Tibial nerve (tissue), 4 donors: ENCODE measurements around the gene GABPB2. TPM values are rescaled to one million over a fixed set of nuclear protein-coding genes. Genes with fewer than 3 reads are reported as not detected.

ENCODE experiments used
- DNase-seq, 2 donors: peaks; one replicate each; pipeline ENCODE4 v3.0.0-alpha.2; 2019; ENCODE audit warnings: low spot score in 2 of 2
- H3K27ac ChIP-seq, 4 donors: fragments of 200-600 bp; sonication (generic) in 3 of 4; one replicate each; pipeline ENCODE4 v1.5.1; 2017 to 2019; ENCODE audit warnings: mild to moderate bottlenecking in 1 of 4
- H3K27me3 ChIP-seq, 2 donors: fragments of 200-600 bp; sonication (generic) in 1 of 2; one replicate each; pipeline versions ENCODE4 v1.5.1 to v1.6.0; 2017 to 2019
- H3K36me3 ChIP-seq, 3 donors: fragments of 200-600 bp; sonication (generic); one replicate each; pipeline ENCODE4 v1.5.1; 2018 to 2019
- H3K4me1 ChIP-seq, 4 donors: fragments of 200-600 bp; sonication (generic) in 3 of 4; one replicate each; pipeline ENCODE4 v1.5.1; 2017 to 2019
- H3K4me3 ChIP-seq, 4 donors: fragments of 200-600 bp; sonication (generic) in 3 of 4; one replicate each; pipeline ENCODE4 v1.5.1; 2017 to 2019; ENCODE audit warnings: mild to moderate bottlenecking in 1 of 4, moderate library complexity in 1 of 4
- H3K9me3 ChIP-seq, 4 donors: fragments of 200-600 bp; sonication (generic) in 3 of 4; one replicate each; pipeline ENCODE4 v1.5.1; 2017 to 2019
- EP300 ChIP-seq, 2 donors: sonication (generic); formaldehyde crosslinking; IDR thresholded peaks; one replicate each; pipeline ENCODE4 v1.6.1; 2017; ENCODE audit warnings: antibody characterized with exemption in 2 of 2, mild to moderate bottlenecking in 1 of 2
- POLR2A ChIP-seq, 2 donors: fragments of 450-650 bp; IDR thresholded peaks; one replicate each; pipeline ENCODE4 v1.6.1; 2017; ENCODE audit warnings: antibody characterized with exemption in 2 of 2, mild to moderate bottlenecking in 2 of 2, moderate library complexity in 2 of 2
- WGBS, 2 donors: methylation state at CpG; one replicate each; pipeline ENCODE4 v1.1.5; 2018; 5-methylcytosine and 5-hydroxymethylcytosine counted together
- total RNA-seq, 4 donors: library from RNA; depleted of rRNA; stranded (reverse); fragments of >200 nt; gene quantifications; one replicate each; pipeline ENCODE4 v1.1.0, GENCODE V29; 2016
- TF ChIP-seq, protein P1 (sequence below), 5 experiments: fragments of 200-600 bp in 3 of 5; fragments of 450-650 bp in 2 of 5; sonication (generic) in 3 of 5; IDR thresholded peaks; one replicate each; pipeline ENCODE4 v1.5.1; 2016 to 2019; ENCODE audit warnings: antibody characterized with exemption in 5 of 5, mild to moderate bottlenecking in 3 of 5, moderate library complexity in 2 of 5

GABPB2 gene
- total RNA-seq, 4 donors from 2014 or later = 17.4 to 43.1 (median 22.3) TPM

- Histone ChIP-seq H3K27ac (peak overlapping the region; percentile 86 to 99 (median 92)), H3K36me3 (peaks cover 0 to 17% (median 0%) of the 10 kb centered on the region in 3 donors), H3K27me3 (no peaks in the 10 kb centered on the region), H3K4me1 (peaks cover 0 to 28% (median 11%) of the 10 kb centered on the region in 4 donors), H3K4me3 (peak overlapping the region; percentile 69 to 91 (median 90)), H3K9me3 (no peaks in the 10 kb centered on the region)
- peak; percentile 48 to 64 for DNase-seq
- 0% methylated on average over 21 to 38 of the region's 48 CpGs for WGBS, 2 donors
- TF ChIP-seq POLR2A (IDR thresholded peaks at IDR 0.05) (no peak), EP300 (IDR thresholded peaks at IDR 0.05) (peak in 1 of 2 donors; percentile 62)
- TF ChIP-seq, protein P1, sequence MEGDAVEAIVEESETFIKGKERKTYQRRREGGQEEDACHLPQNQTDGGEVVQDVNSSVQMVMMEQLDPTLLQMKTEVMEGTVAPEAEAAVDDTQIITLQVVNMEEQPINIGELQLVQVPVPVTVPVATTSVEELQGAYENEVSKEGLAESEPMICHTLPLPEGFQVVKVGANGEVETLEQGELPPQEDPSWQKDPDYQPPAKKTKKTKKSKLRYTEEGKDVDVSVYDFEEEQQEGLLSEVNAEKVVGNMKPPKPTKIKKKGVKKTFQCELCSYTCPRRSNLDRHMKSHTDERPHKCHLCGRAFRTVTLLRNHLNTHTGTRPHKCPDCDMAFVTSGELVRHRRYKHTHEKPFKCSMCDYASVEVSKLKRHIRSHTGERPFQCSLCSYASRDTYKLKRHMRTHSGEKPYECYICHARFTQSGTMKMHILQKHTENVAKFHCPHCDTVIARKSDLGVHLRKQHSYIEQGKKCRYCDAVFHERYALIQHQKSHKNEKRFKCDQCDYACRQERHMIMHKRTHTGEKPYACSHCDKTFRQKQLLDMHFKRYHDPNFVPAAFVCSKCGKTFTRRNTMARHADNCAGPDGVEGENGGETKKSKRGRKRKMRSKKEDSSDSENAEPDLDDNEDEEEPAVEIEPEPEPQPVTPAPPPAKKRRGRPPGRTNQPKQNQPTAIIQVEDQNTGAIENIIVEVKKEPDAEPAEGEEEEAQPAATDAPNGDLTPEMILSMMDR (IDR thresholded peaks at IDR 0.05) = peak in 2 of 5 experiments; percentile 52 to 71
Observed at GRCh38 chr1:151047925-151048644, 22.5 kb upstream of the GABPB2 start.

- no peaks in the 10 kb centered on the region for H3K9me3 ChIP-seq
- H3K4me1 ChIP-seq = peaks cover 0 to 28% (median 11%) of the 10 kb centered on the region in 4 donors
- H3K27me3 ChIP-seq = no peaks in the 10 kb centered on the region
- no peak for DNase-seq
- H3K27ac ChIP-seq = peak overlapping the region; percentile 86 to 99 (median 92)
- 3 to 28% methylated on average over 3 of the region's 3 CpGs for WGBS, 2 donors
- TF ChIP-seq EP300 (IDR thresholded peaks at IDR 0.05) (peak in 1 of 2 donors; percentile 7), POLR2A (IDR thresholded peaks at IDR 0.05) (no peak)
- TF ChIP-seq, protein P1 (IDR thresholded peaks at IDR 0.05) = peak; percentile 4 to 69 (median 29)
- H3K4me3 ChIP-seq = peak overlapping the region; percentile 69 to 91 (median 90)
- peaks cover 0 to 23% (median 4%) of the 10 kb centered on the region in 3 donors for H3K36me3 ChIP-seq
Observed at GRCh38 chr1:151048645-151049032, 21.9 kb upstream of the GABPB2 start.

GRCh38 chr1:151049458-151049857, 21.1 kb upstream of the GABPB2 start:
- peaks cover 0 to 31% (median 12%) of the 10 kb centered on the region in 3 donors for H3K36me3 ChIP-seq
- no peaks in the 10 kb centered on the region for H3K27me3 ChIP-seq
- 76 to 81% methylated on average over 5 of the region's 5 CpGs for WGBS, 2 donors
- DNase-seq = no peak
- H3K4me1 ChIP-seq = peaks cover 0 to 28% (median 11%) of the 10 kb centered on the region in 4 donors
- no peak overlapping the region for H3K4me3 ChIP-seq
- H3K27ac ChIP-seq = peak overlapping the region in 2 of 4 donors; percentile 15 to 92
- TF ChIP-seq, protein P1 (IDR thresholded peaks at IDR 0.05) = no peak
- peak in 1 of 2 donors; percentile 5 for TF ChIP-seq EP300 (IDR thresholded peaks at IDR 0.05)
- no peaks in the 10 kb centered on the region for H3K9me3 ChIP-seq

DNA sequence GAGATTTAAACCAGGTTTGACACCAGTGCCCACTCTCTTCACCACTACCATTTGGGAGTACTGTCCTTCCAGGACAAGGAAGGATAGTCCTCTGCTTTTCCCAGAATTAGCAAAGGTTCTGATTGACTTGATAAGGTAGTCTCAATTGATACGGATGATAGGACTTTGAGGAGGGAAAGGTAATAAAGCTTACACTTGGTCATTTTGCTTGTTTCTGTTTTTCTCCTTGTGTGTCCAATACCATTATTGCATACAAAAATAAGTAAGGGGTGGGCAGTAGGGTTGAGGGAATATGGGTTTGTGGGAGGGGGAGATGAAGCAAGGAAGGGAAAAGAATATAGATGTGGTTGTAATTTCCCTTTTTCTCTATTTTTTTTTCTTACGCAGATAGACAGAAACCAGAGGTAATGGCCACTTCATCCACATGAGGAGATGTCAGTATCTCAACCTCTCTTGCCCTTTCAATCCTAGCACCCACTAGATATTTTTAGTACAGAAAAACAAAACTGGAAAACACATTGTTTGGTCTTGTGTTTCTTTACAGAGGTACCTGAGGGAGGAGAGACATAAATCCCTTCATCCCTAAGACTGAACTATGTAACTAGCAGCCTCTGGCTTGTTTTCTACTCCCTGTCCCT, 20.4 kb upstream of the GABPB2 start:
- Histone ChIP-seq H3K27me3 (no peaks in the 10 kb centered on the region), H3K36me3 (peaks cover 0 to 38% (median 18%) of the 10 kb centered on the region in 3 donors), H3K9me3 (no peaks in the 10 kb centered on the region), H3K4me3 (no peak overlapping the region), H3K27ac (peak overlapping the region in 1 of 4 donors; percentile 15), H3K4me1 (peaks cover 0 to 30% (median 12%) of the 10 kb centered on the region in 4 donors)
- no peak for DNase-seq
- TF ChIP-seq, protein P1 (IDR thresholded peaks at IDR 0.05) = no peak
- TF ChIP-seq EP300 (IDR thresholded peaks at IDR 0.05) (no peak), POLR2A (IDR thresholded peaks at IDR 0.05) (no peak)
- 83 to 84% methylated on average over 2 of the region's 2 CpGs for WGBS, 2 donors
